Stimulated activated naive B cell treated with anti-CD40 and anti-IgM and Interleukin-4, amounts not matched to agents 10 μg/mL and 1 μg/mL and 100 μg/mL, for 72 hours (primary cell): ENCODE measurements around the gene EFNB2.

ENCODE experiments used
- ATAC-seq, 2 donors: fragments of 150-1000 bp; cut with Tn5 transposase; replicated peaks; 2 replicates each; pipeline ENCODE4 v1.10.0; 2021; ENCODE audit warnings: moderate library complexity in 1 of 2
- DNase-seq: peaks from one replicate; pipeline ENCODE4 v3.0.0; 2021
- H3K27ac Mint-ChIP-seq: one replicate; pipeline ENCODE4 v1.8.0; 2022; ENCODE audit warnings: mild to moderate bottlenecking, mixed read lengths
- H3K27me3 Mint-ChIP-seq, 2 donors: one replicate each; pipeline ENCODE4 v1.8.0; 2022; ENCODE audit warnings: mixed read lengths in 2 of 2
- H3K36me3 Mint-ChIP-seq, 2 donors: one replicate each; pipeline ENCODE4 v1.8.0; 2022; ENCODE audit warnings: mixed read lengths in 2 of 2, mild to moderate bottlenecking in 1 of 2
- H3K4me1 Mint-ChIP-seq, 2 donors: one replicate each; pipeline ENCODE4 v1.8.0; 2022; ENCODE audit warnings: mixed read lengths in 2 of 2, mild to moderate bottlenecking in 1 of 2
- H3K4me3 Mint-ChIP-seq, 2 donors: one replicate each; pipeline ENCODE4 v1.8.0; 2022; ENCODE audit warnings: mild to moderate bottlenecking in 2 of 2, mixed read lengths in 2 of 2, moderate library complexity in 1 of 2
- H3K9me3 Mint-ChIP-seq, 2 donors: one replicate each; pipeline ENCODE4 v1.8.0; 2022; ENCODE audit warnings: mixed read lengths in 2 of 2, mild to moderate bottlenecking in 1 of 2

EFNB2 gene

GRCh38 chr13:106505732-106506131 lies 29.7 kb downstream of the EFNB2 start:
- Mint-ChIP-seq H3K27ac (no peak overlapping the region), H3K4me1 (no peaks in the 10 kb centered on the region), H3K36me3 (no peaks in the 10 kb centered on the region), H3K4me3 (no peak overlapping the region), H3K27me3 (peaks cover 5 to 7% of the 10 kb centered on the region in 2 donors), H3K9me3 (no peaks in the 10 kb centered on the region)
- DNase-seq, result no peak
- ATAC-seq, result no peak

- no peaks in the 10 kb centered on the region for H3K9me3 Mint-ChIP-seq
Measured at GRCh38 chr13:106505295-106505694, 30.2 kb downstream of the EFNB2 start.

GRCh38 chr13:106503730-106504453 lies 31.6 kb downstream of the EFNB2 start:
- H3K27me3 Mint-ChIP-seq, result peaks cover 17 to 21% of the 10 kb centered on the region in 2 donors
- H3K4me3 Mint-ChIP-seq, result no peak overlapping the region
- H3K36me3 Mint-ChIP-seq, result no peaks in the 10 kb centered on the region
- peaks cover 4 to 8% of the 10 kb centered on the region in 2 donors for H3K4me1 Mint-ChIP-seq
- no peaks in the 10 kb centered on the region for H3K9me3 Mint-ChIP-seq
- H3K27ac Mint-ChIP-seq, result no peak overlapping the region
- DNase-seq, result no peak
- ATAC-seq, result no peak

More at GRCh38 chr13:106505295-106505694, 30.2 kb downstream of the EFNB2 start:
- ATAC-seq, result no peak
- H3K27me3 Mint-ChIP-seq, result peaks cover 7 to 11% of the 10 kb centered on the region in 2 donors
- no peak overlapping the region for H3K4me3 Mint-ChIP-seq
- H3K27ac Mint-ChIP-seq, result no peak overlapping the region
- H3K4me1 Mint-ChIP-seq, result peaks cover 0 to 1% of the 10 kb centered on the region in 2 donors
- DNase-seq, result no peak
- no peaks in the 10 kb centered on the region for H3K36me3 Mint-ChIP-seq

GRCh38 chr13:106503272-106503671 lies 32.2 kb downstream of the EFNB2 start:
- H3K36me3 Mint-ChIP-seq, result no peaks in the 10 kb centered on the region
- no peaks in the 10 kb centered on the region for H3K9me3 Mint-ChIP-seq
- no peak overlapping the region for H3K4me3 Mint-ChIP-seq
- ATAC-seq (no peak), DNase-seq (no peak)
- peaks cover 4 to 12% of the 10 kb centered on the region in 2 donors for H3K4me1 Mint-ChIP-seq
- H3K27me3 Mint-ChIP-seq, result peaks cover 21 to 27% of the 10 kb centered on the region in 2 donors
- no peak overlapping the region for H3K27ac Mint-ChIP-seq

- Mint-ChIP-seq H3K4me3 (no peak overlapping the region), H3K36me3 (no peaks in the 10 kb centered on the region)
Measured at GRCh38 chr13:106500445-106500844, 35.0 kb downstream of the EFNB2 start.

GRCh38 chr13:106499896-106500295 lies 35.6 kb downstream of the EFNB2 start:
- no peak for DNase-seq
- no peaks in the 10 kb centered on the region for H3K9me3 Mint-ChIP-seq
- H3K27ac Mint-ChIP-seq, result no peak overlapping the region
- peaks cover 8 to 22% of the 10 kb centered on the region in 2 donors for H3K4me1 Mint-ChIP-seq
- peak; percentile 64 to 82 for ATAC-seq
- no peak overlapping the region for H3K4me3 Mint-ChIP-seq
- no peaks in the 10 kb centered on the region for H3K36me3 Mint-ChIP-seq
- H3K27me3 Mint-ChIP-seq, result peaks cover 43 to 56% of the 10 kb centered on the region in 2 donors

More at GRCh38 chr13:106500445-106500844, 35.0 kb downstream of the EFNB2 start:
- ATAC-seq, result no peak
- no peaks in the 10 kb centered on the region for H3K9me3 Mint-ChIP-seq
- peaks cover 40 to 54% of the 10 kb centered on the region in 2 donors for H3K27me3 Mint-ChIP-seq
- no peak overlapping the region for H3K27ac Mint-ChIP-seq
- H3K4me1 Mint-ChIP-seq, result peaks cover 8 to 22% of the 10 kb centered on the region in 2 donors
- DNase-seq, result no peak

- ATAC-seq (no peak), DNase-seq (no peak)
- Mint-ChIP-seq H3K4me3 (no peak overlapping the region), H3K4me1 (peaks cover 8 to 22% of the 10 kb centered on the region in 2 donors), H3K36me3 (no peaks in the 10 kb centered on the region), H3K27me3 (peaks cover 46 to 56% of the 10 kb centered on the region in 2 donors), H3K9me3 (no peaks in the 10 kb centered on the region), H3K27ac (no peak overlapping the region)
Measured at GRCh38 chr13:106499113-106499512, 36.3 kb downstream of the EFNB2 start.

GRCh38 chr13:106498571-106498970 lies 36.9 kb downstream of the EFNB2 start:
- DNase-seq (no peak), ATAC-seq (no peak)
- Mint-ChIP-seq H3K4me3 (no peak overlapping the region), H3K27ac (no peak overlapping the region), H3K36me3 (no peaks in the 10 kb centered on the region), H3K9me3 (no peaks in the 10 kb centered on the region), H3K4me1 (peaks cover 10 to 27% of the 10 kb centered on the region in 2 donors), H3K27me3 (peaks cover 50 to 60% of the 10 kb centered on the region in 2 donors)

- ATAC-seq (no peak), DNase-seq (no peak)
- Mint-ChIP-seq H3K27ac (no peak overlapping the region), H3K4me1 (peaks cover 12 to 31% of the 10 kb centered on the region in 2 donors), H3K27me3 (peaks cover 54 to 64% of the 10 kb centered on the region in 2 donors), H3K36me3 (no peaks in the 10 kb centered on the region), H3K9me3 (no peaks in the 10 kb centered on the region), H3K4me3 (no peak overlapping the region)
Measured at GRCh38 chr13:106498158-106498557, 37.3 kb downstream of the EFNB2 start.

GRCh38 chr13:106497079-106497478 lies 38.4 kb downstream of the EFNB2 start:
- H3K27ac Mint-ChIP-seq, result no peak overlapping the region
- H3K9me3 Mint-ChIP-seq, result no peaks in the 10 kb centered on the region
- peaks cover 0 to 3% of the 10 kb centered on the region in 2 donors for H3K36me3 Mint-ChIP-seq
- no peak overlapping the region for H3K4me3 Mint-ChIP-seq
- H3K27me3 Mint-ChIP-seq, result peaks cover 58 to 67% of the 10 kb centered on the region in 2 donors
- ATAC-seq (no peak), DNase-seq (no peak)
- peaks cover 15 to 36% of the 10 kb centered on the region in 2 donors for H3K4me1 Mint-ChIP-seq

GRCh38 chr13:106496072-106496997 lies 39.1 kb downstream of the EFNB2 start:
- Mint-ChIP-seq H3K9me3 (no peaks in the 10 kb centered on the region), H3K4me3 (no peak overlapping the region), H3K27me3 (peaks cover 65 to 75% of the 10 kb centered on the region in 2 donors), H3K27ac (no peak overlapping the region), H3K36me3 (peaks cover 0 to 4% of the 10 kb centered on the region in 2 donors), H3K4me1 (peaks cover 20 to 43% of the 10 kb centered on the region in 2 donors)
- ATAC-seq (no peak), DNase-seq (no peak)

- no peak for DNase-seq
- Mint-ChIP-seq H3K4me3 (no peak overlapping the region), H3K27me3 (peaks cover 66 to 75% of the 10 kb centered on the region in 2 donors)
Measured at GRCh38 chr13:106494936-106495335, 40.5 kb downstream of the EFNB2 start.

GRCh38 chr13:106494506-106494905 lies 41.0 kb downstream of the EFNB2 start:
- no peak overlapping the region for H3K4me3 Mint-ChIP-seq
- H3K36me3 Mint-ChIP-seq, result peaks cover 0 to 4% of the 10 kb centered on the region in 2 donors
- ATAC-seq, result no peak
- peaks cover 21 to 45% of the 10 kb centered on the region in 2 donors for H3K4me1 Mint-ChIP-seq
- H3K9me3 Mint-ChIP-seq, result no peaks in the 10 kb centered on the region
- no peak for DNase-seq
- no peak overlapping the region for H3K27ac Mint-ChIP-seq
- peaks cover 65 to 76% of the 10 kb centered on the region in 2 donors for H3K27me3 Mint-ChIP-seq

More at GRCh38 chr13:106494936-106495335, 40.5 kb downstream of the EFNB2 start:
- Mint-ChIP-seq H3K9me3 (no peaks in the 10 kb centered on the region), H3K4me1 (peaks cover 23 to 48% of the 10 kb centered on the region in 2 donors), H3K36me3 (peaks cover 0 to 4% of the 10 kb centered on the region in 2 donors), H3K27ac (no peak overlapping the region)
- no peak for ATAC-seq

GRCh38 chr13:106493533-106494220 lies 41.8 kb downstream of the EFNB2 start:
- H3K27ac Mint-ChIP-seq, result no peak overlapping the region
- DNase-seq, result peak; percentile 58
- peak overlapping the region in 1 of 2 donors; percentile 10 for H3K4me3 Mint-ChIP-seq
- peaks cover 66 to 77% of the 10 kb centered on the region in 2 donors for H3K27me3 Mint-ChIP-seq
- peak; percentile 95 for ATAC-seq
- peaks cover 0 to 4% of the 10 kb centered on the region in 2 donors for H3K36me3 Mint-ChIP-seq
- peaks cover 21 to 43% of the 10 kb centered on the region in 2 donors for H3K4me1 Mint-ChIP-seq
- H3K9me3 Mint-ChIP-seq, result no peaks in the 10 kb centered on the region
